ENCODE results near the gene ZBTB21.
"Not testable (repeated sequence)": the region's sequence is repeated elsewhere in the genome, so short reads cannot be mapped to it uniquely, and the experiment has no call there.

ZBTB21 gene

GRCh38 chr21:42019101-42019605 is 9.0 kb upstream of the ZBTB21 start:
- DNase-seq (ENCODE audit: low read depth): no peak

- DNase-seq (ENCODE audit: low read depth): no peak
Measured at GRCh38 chr21:42017022-42017421, 6.9 kb upstream of the ZBTB21 start.

- DNase-seq (ENCODE audit: low read depth): no peak
Measured at GRCh38 chr21:42016364-42016985, 6.3 kb upstream of the ZBTB21 start.

- no peak for DNase-seq (ENCODE audit: low read depth)
Measured at GRCh38 chr21:42013931-42014330, 3.8 kb upstream of the ZBTB21 start.

GRCh38 chr21:42013376-42013775 is 3.2 kb upstream of the ZBTB21 start:
- no peak for DNase-seq (ENCODE audit: low read depth)

- DNase-seq (ENCODE audit: low read depth): no peak
Measured at GRCh38 chr21:42012763-42013329, 2.7 kb upstream of the ZBTB21 start.

GRCh38 chr21:42012344-42012743 is 2.2 kb upstream of the ZBTB21 start:
- no peak for DNase-seq (ENCODE audit: low read depth)

- DNase-seq (ENCODE audit: low read depth): no peak
Measured at GRCh38 chr21:42010507-42011495, 641 bp upstream of the ZBTB21 start.

GRCh38 chr21:42009018-42009830 is 936 bp downstream of the ZBTB21 start:
- no peak for DNase-seq (ENCODE audit: low read depth)

- DNase-seq (ENCODE audit: low read depth): no peak
Measured at GRCh38 chr21:42007356-42007940, 2.7 kb downstream of the ZBTB21 start.

GRCh38 chr21:42006765-42007164 is 3.4 kb downstream of the ZBTB21 start:
- DNase-seq (ENCODE audit: low read depth): no peak

- no peak for DNase-seq (ENCODE audit: low read depth)
Measured at GRCh38 chr21:42004406-42005199, 5.6 kb downstream of the ZBTB21 start.

- DNase-seq (ENCODE audit: low read depth): peak; percentile 16
Measured at GRCh38 chr21:42003051-42003461, 7.1 kb downstream of the ZBTB21 start.

- peak; percentile 81 for DNase-seq (ENCODE audit: low read depth)
Measured at GRCh38 chr21:42002421-42002958, 7.7 kb downstream of the ZBTB21 start.

GRCh38 chr21:42001781-42002180 is 8.4 kb downstream of the ZBTB21 start:
- DNase-seq (ENCODE audit: low read depth): no peak

GRCh38 chr21:42000908-42001307 is 9.3 kb downstream of the ZBTB21 start:
- no peak for DNase-seq (ENCODE audit: low read depth)

- DNase-seq (ENCODE audit: low read depth): no peak
Measured at GRCh38 chr21:41997657-41998056, 12.5 kb downstream of the ZBTB21 start.

- DNase-seq (ENCODE audit: low read depth): no peak
Measured at GRCh38 chr21:41995577-41995976, 14.6 kb downstream of the ZBTB21 start.

GRCh38 chr21:41994613-41995012 is 15.5 kb downstream of the ZBTB21 start:
- DNase-seq (ENCODE audit: low read depth): not testable (repeated sequence)

GRCh38 chr21:41993744-41994143 is 16.4 kb downstream of the ZBTB21 start:
- DNase-seq (ENCODE audit: low read depth): peak; percentile 51

Measured in HS-5 (cell line).